Mucosa of rectum (tissue), 2 donors: ENCODE measurements around the gene DUS1L.

Source experiments
- H3K27ac ChIP-seq, 2 donors: one replicate each; pipeline ENCODE4 v1.7.0; 2013; ENCODE audit warnings: inconsistent platforms in 2 of 2, low read depth in 2 of 2, low read length in 2 of 2
- H3K27me3 ChIP-seq, 2 donors: one replicate each; pipeline ENCODE4 v1.7.0; 2013; ENCODE audit warnings: low read length in 2 of 2; ENCODE audit not compliant: control insufficient read depth in 2 of 2, insufficient read depth in 2 of 2
- H3K36me3 ChIP-seq, 2 donors: one replicate each; pipeline ENCODE4 v1.7.0; 2013; ENCODE audit warnings: low read length in 2 of 2; ENCODE audit not compliant: control insufficient read depth in 2 of 2, insufficient read depth in 2 of 2
- H3K4me1 ChIP-seq, 2 donors: one replicate each; pipeline ENCODE4 v1.7.0; 2013; ENCODE audit warnings: low read length in 2 of 2, mild to moderate bottlenecking in 1 of 2; ENCODE audit not compliant: control insufficient read depth in 2 of 2, insufficient read depth in 2 of 2
- H3K4me3 ChIP-seq, 2 donors: one replicate each; pipeline ENCODE4 v1.7.0; 2013; ENCODE audit warnings: low read length in 2 of 2
- H3K9ac ChIP-seq, 2 donors: one replicate each; pipeline ENCODE4 v1.7.0; 2013; ENCODE audit warnings: low read length in 2 of 2, low read depth in 1 of 2, mild to moderate bottlenecking in 1 of 2
- H3K9me3 ChIP-seq, 2 donors: one replicate each; pipeline ENCODE4 v1.7.0; 2013; ENCODE audit warnings: low read length in 2 of 2; ENCODE audit not compliant: control insufficient read depth in 2 of 2
- donor health status: healthy.
- donor health status: Normal muscosa, but diverticular disease.

DUS1L gene

GRCh38 chr17:82016875-82017459 lies 48.6 kb downstream of the DUS1L start:
- H3K36me3 ChIP-seq = peaks cover 0 to 3% of the 10 kb centered on the region in 2 donors
- H3K4me1 ChIP-seq = peaks cover 10 to 11% of the 10 kb centered on the region in 2 donors
- H3K4me3 ChIP-seq = no peak overlapping the region
- no peak overlapping the region for H3K9ac ChIP-seq
- H3K27me3 ChIP-seq = no peaks in the 10 kb centered on the region
- H3K27ac ChIP-seq = no peak overlapping the region
- H3K9me3 ChIP-seq = no peaks in the 10 kb centered on the region

DNA sequence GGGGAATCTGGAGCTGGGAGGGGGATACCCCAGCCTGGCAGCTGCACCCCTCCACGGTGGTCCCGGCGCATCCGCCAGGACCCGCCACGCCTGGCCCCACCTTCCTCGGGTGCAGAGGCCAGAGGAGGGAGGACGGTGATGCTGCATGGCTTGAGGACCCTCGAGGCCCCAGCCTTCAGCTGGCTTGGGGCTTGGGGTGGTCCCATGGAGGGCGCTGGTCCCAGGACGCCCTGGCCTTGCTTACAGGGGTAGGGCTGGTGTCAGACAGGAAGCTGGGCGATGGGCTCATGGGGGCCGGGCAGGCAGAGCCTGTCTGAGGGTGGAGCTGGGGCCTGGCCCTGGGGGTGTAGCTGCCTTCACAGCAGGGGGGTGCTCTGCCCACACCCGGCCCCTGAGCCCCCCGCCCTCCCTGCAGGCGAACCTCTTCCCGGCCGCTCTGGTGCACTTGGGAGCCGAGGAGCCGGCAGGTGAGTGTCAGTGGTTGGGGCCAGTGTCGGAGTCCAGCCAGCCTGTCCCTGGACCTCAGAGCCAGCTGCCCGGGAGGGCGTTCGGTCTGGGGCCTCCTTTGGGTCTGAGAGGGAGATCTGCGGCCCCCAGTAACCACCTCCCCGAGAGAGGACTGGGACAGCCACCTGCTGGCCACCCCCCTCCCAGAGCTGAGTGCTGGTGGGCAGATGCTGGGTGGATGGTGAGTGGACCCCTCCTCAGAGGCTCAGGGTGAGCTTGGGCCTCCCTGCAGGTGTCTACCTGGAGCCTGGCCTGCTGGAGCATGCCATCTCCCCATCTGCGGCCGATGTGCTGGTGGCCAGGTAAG lies 49.3 kb downstream of the DUS1L start:
- peaks cover 0 to 3% of the 10 kb centered on the region in 2 donors for H3K36me3 ChIP-seq
- no peaks in the 10 kb centered on the region for H3K27me3 ChIP-seq
- no peaks in the 10 kb centered on the region for H3K9me3 ChIP-seq
- H3K4me1 ChIP-seq = peaks cover 3 to 5% of the 10 kb centered on the region in 2 donors
- H3K27ac ChIP-seq = no peak overlapping the region
- no peak overlapping the region for H3K9ac ChIP-seq
- H3K4me3 ChIP-seq = no peak overlapping the region

DNA sequence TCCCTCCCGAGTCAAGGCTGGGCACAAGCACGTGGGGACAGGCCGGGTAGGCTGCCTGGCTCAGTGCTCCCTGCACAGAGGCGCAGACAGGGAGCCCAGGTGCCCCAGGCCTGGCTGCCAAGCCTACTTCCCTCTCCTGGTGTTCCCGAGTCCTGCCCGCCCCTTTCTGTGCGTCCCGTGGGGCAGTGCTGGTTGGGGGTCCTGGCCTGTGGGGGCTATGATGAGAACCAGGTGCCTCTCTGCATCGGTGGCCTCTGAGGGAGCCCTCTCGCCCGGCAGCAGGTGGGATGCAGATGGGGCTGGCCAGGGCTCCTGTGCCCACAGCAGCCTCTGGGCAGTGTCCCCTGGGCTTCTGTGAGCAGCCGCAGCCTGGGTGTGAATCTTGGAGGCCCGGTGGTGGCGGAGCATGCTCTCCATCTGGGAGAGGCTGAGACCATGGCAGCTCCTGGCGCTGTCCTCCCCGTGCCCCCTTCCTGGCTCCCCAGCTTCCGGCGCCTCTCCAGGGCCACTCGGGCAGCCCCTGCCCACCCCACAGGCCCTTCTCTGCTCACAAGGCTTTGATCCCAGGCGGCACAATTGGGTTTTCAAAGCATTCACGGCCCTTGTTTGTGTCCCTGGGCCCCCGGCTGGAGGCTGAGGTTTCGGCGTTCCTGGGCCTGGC lies 50.2 kb downstream of the DUS1L start:
- Histone ChIP-seq H3K9ac (no peak overlapping the region), H3K4me3 (no peak overlapping the region), H3K27ac (no peak overlapping the region), H3K27me3 (no peaks in the 10 kb centered on the region), H3K36me3 (peaks cover 0 to 3% of the 10 kb centered on the region in 2 donors), H3K4me1 (no peaks in the 10 kb centered on the region), H3K9me3 (no peaks in the 10 kb centered on the region)

GRCh38 chr17:82014971-82015310 lies 50.7 kb downstream of the DUS1L start:
- H3K9me3 ChIP-seq = no peaks in the 10 kb centered on the region
- H3K27ac ChIP-seq = no peak overlapping the region
- H3K36me3 ChIP-seq = peaks cover 0 to 3% of the 10 kb centered on the region in 2 donors
- no peak overlapping the region for H3K4me3 ChIP-seq
- H3K9ac ChIP-seq = no peak overlapping the region
- no peaks in the 10 kb centered on the region for H3K4me1 ChIP-seq
- no peaks in the 10 kb centered on the region for H3K27me3 ChIP-seq

DNA sequence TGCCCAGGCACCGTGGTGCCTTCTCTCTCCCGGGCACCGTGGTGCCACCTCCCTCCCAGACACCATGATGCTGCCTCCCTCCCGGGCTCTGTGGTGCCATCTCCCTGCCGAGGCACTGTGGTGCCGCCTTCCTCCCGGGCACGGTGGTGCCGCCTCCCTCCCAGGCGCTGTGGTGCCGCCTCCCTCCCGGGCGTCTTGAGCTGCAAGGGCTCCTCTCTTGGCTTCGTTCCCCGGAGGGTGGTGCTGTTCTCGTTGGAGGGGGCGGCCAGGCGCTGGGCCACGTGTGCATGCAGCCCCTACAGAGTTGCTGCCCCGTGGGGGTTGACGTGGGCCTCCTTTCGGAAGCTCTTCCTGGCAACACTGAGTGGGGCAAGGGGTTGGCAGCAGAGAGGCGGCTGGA lies 51.2 kb downstream of the DUS1L start:
- Histone ChIP-seq H3K36me3 (peaks cover 0 to 3% of the 10 kb centered on the region in 2 donors), H3K27me3 (no peaks in the 10 kb centered on the region), H3K27ac (no peak overlapping the region), H3K9ac (no peak overlapping the region), H3K4me3 (no peak overlapping the region), H3K9me3 (no peaks in the 10 kb centered on the region), H3K4me1 (no peaks in the 10 kb centered on the region)

DNA sequence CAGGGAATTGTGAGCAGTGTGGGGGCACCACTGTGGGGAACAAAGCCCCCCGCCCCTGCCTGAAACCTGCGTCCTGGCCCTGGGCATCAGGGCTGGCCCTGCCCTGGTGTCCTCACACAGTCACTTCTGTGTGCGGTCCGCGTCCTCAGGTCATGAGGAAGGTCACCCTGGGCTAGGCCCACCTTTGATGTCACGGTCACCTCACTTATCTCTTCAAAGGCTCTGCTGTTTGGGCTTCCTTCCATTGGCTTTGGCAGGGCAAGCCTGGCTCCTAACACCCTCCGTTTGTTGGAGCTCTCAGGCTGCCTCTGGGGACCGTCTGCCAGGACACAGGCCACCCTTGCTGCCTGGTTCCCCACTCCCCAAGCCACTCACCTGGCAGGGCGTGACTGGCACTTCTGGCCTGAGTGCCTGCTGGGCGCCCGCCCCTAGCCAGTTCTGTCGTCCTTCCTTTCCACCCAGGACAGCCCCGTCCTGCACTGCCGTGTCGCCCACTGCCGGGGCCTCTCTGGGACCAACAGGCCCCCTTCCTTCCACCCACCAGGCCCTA lies 51.8 kb downstream of the DUS1L start:
- Histone ChIP-seq H3K9me3 (no peaks in the 10 kb centered on the region), H3K36me3 (peaks cover 0 to 3% of the 10 kb centered on the region in 2 donors), H3K27me3 (no peaks in the 10 kb centered on the region), H3K9ac (no peak overlapping the region), H3K27ac (no peak overlapping the region), H3K4me1 (no peaks in the 10 kb centered on the region), H3K4me3 (no peak overlapping the region)

DNA sequence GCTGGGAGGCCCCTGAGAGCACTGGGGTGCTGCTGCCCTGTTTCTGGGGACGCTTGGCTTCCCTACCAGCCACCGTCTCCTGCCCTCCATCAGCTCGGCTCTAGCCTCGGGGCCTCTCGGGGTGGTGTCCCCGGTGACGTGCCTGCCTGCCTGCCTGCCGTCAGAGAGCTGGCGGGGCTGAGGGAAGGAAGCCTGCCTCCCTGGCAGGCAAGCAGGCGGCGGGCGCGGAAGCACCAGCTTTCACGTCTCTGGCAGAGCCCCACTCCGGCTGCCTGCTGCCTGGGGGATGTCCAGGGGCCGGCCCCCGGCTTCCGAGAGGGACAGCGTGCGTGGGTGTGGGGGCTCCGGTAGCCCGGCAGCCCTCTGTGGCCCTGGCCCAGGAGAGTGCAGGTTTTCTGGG lies 52.3 kb downstream of the DUS1L start:
- Histone ChIP-seq H3K36me3 (peaks cover 0 to under 1% of the 10 kb centered on the region in 2 donors), H3K9me3 (no peaks in the 10 kb centered on the region), H3K9ac (no peak overlapping the region), H3K27me3 (no peaks in the 10 kb centered on the region), H3K4me1 (no peaks in the 10 kb centered on the region), H3K27ac (peak overlapping the region in 1 of 2 donors; percentile 38), H3K4me3 (no peak overlapping the region)

- Histone ChIP-seq H3K9me3 (no peaks in the 10 kb centered on the region), H3K4me1 (no peaks in the 10 kb centered on the region), H3K27me3 (no peaks in the 10 kb centered on the region), H3K9ac (no peak overlapping the region), H3K36me3 (no peaks in the 10 kb centered on the region), H3K27ac (peak overlapping the region in 1 of 2 donors; percentile 38), H3K4me3 (no peak overlapping the region)
Measured at GRCh38 chr17:82012640-82013295, 52.8 kb downstream of the DUS1L start.

DNA sequence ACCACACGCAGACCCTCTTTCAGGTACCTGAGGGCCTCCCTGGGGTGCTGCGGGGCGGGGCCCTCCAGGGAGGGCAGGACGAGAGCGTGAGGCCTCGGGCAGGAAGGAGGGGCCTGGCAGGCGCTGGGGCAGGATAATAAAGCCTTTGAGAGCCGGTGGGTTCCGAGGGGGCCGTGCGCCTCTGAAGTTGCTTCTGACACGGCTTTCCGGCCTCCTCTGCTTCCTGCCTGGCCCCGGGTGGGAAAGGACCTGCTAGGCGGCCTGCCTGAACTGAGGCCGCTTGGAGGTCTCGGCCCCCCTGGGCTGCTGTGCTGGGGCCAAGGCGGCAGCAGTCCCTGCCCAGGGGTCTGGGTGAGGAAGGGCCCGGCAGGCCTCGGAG lies 53.4 kb downstream of the DUS1L start:
- Histone ChIP-seq H3K9ac (no peak overlapping the region), H3K27ac (no peak overlapping the region), H3K36me3 (no peaks in the 10 kb centered on the region), H3K27me3 (no peaks in the 10 kb centered on the region), H3K9me3 (no peaks in the 10 kb centered on the region), H3K4me1 (no peaks in the 10 kb centered on the region), H3K4me3 (no peak overlapping the region)
